PC-9 (cell line): ENCODE data around the gene PPP1R16B. TPM values are rescaled to one million over a fixed set of nuclear protein-coding genes. Genes with fewer than 3 reads are reported as not detected.

Experiments used
- BruUV-seq: library from RNA; stranded (reverse); fragments of 400-500 nt; replicated peaks from 2 replicates; lab custom pipeline; 2021; lab: Mats Ljungman, UMichigan
- CTCF ChIA-PET: fragments of 300-600 bp; sonication (Branson Sonifier 250); formaldehyde crosslinking; loops from one replicate; lab custom pipeline; 2022; ENCODE audit warnings: antibody characterized with exemption; lab: Charles Lee
- POLR2A ChIA-PET: fragments of 300-600 bp; sonication (Branson Sonifier 250); formaldehyde crosslinking; loops from one replicate; lab custom pipeline; 2022; ENCODE audit warnings: antibody characterized with exemption; ENCODE audit not compliant: unreplicated experiment; lab: Charles Lee
- DNase-seq, 2 experiments: peaks; one replicate each; pipeline versions ENCODE4 v3.0.0 to v3.0.0-alpha.2; 2015 to 2022; ENCODE audit warnings: mixed read lengths in 1 of 2
- H2AFZ ChIP-seq: fragments of 200-600 bp; sonication (generic); 2 replicates; pipeline ENCODE4 v1.8.1; 2017; ENCODE audit warnings: antibody characterized with exemption
- H3F3A ChIP-seq: fragments of 200-600 bp; sonication (generic); 2 replicates; pipeline ENCODE4 v1.8.1; 2017; ENCODE audit warnings: antibody characterized with exemption, mild to moderate bottlenecking, low read depth; ENCODE audit not compliant: insufficient read depth
- H3K27ac ChIP-seq: fragments of 200-600 bp; sonication (generic); 2 replicates; pipeline ENCODE4 v1.6.1; 2016; ENCODE audit warnings: mixed run types
- H3K27me3 ChIP-seq: fragments of 200-600 bp; sonication (generic); 2 replicates; pipeline ENCODE4 v1.6.1; 2016; ENCODE audit warnings: low read depth, mixed run types; ENCODE audit not compliant: insufficient read depth
- H3K36me3 ChIP-seq: fragments of 200-600 bp; sonication (generic); 2 replicates; pipeline ENCODE4 v1.6.1; 2016; ENCODE audit warnings: low read depth, mixed run types
- H3K4me1 ChIP-seq: fragments of 200-600 bp; sonication (generic); replicated peaks from 2 replicates; pipeline ENCODE4 v1.6.1; 2016; ENCODE audit warnings: mixed run types; ENCODE audit not compliant: insufficient read depth
- H3K4me2 ChIP-seq: fragments of 200-600 bp; sonication (generic); 2 replicates; pipeline ENCODE4 v1.6.1; 2017; ENCODE audit warnings: mixed run types
- H3K4me3 ChIP-seq: fragments of 200-600 bp; sonication (generic); 2 replicates; pipeline ENCODE4 v1.6.1; 2016; ENCODE audit warnings: mixed run types
- H3K79me2 ChIP-seq: fragments of 200-600 bp; sonication (generic); 2 replicates; pipeline ENCODE4 v1.6.1; 2017; ENCODE audit warnings: low read depth, mixed run types
- H3K9me2 ChIP-seq: fragments of 200-600 bp; sonication (generic); 2 replicates; pipeline ENCODE4 v1.8.1; 2017; ENCODE audit warnings: mild to moderate bottlenecking; ENCODE audit not compliant: insufficient read depth
- H3K9me3 ChIP-seq: fragments of 200-600 bp; sonication (generic); 2 replicates; pipeline ENCODE4 v1.8.1; 2016; ENCODE audit warnings: low read depth; ENCODE audit not compliant: insufficient read depth
- H4K20me1 ChIP-seq: fragments of 200-600 bp; sonication (generic); 2 replicates; pipeline ENCODE4 v1.8.1; 2017; ENCODE audit not compliant: insufficient read depth
- CTCF ChIP-seq: fragments of 200-600 bp; sonication (generic); conservative IDR thresholded peaks from 2 replicates; pipeline ENCODE4 v1.6.1; 2017; ENCODE audit warnings: mixed run types, antibody characterized with exemption, mild to moderate bottlenecking, moderate library complexity
- EZH2 ChIP-seq: fragments of 200-600 bp; sonication (generic); IDR thresholded peaks from 2 replicates; pipeline ENCODE4 v1.8.0; 2017; ENCODE audit warnings: antibody characterized with exemption, low read depth
- intact Hi-C: fragments of 100-400 bp; cut with micrococcal nuclease; formaldehyde crosslinking; loops from one replicate; pipeline ENCODE4 v1.10.0; 2022; ENCODE audit not compliant: unreplicated experiment
- total RNA-seq: library from RNA; stranded (reverse); gene quantifications from 2 replicates; pipeline ENCODE4 v1.2.3, GENCODE V29; 2021

Gene PPP1R16B
- total RNA-seq, 1 experiment from 2014 or later, result not detected

- H2AFZ ChIP-seq, result no peak overlapping the region
- no peaks in the 10 kb centered on the region for H3K36me3 ChIP-seq
- ChIA-PET POLR2A (no interaction called here), CTCF (interaction anchor here (1.5 kb wide), 1 partner anchor 20 kb away, joined by 4 read pairs; no protein-coding TSS in a partner anchor)
- no peaks in the 10 kb centered on the region for H4K20me1 ChIP-seq
- H3K9me2 ChIP-seq, result no peaks in the 10 kb centered on the region
- no peak for DNase-seq
- H3K27ac ChIP-seq, result no peak overlapping the region
- no peaks in the 10 kb centered on the region for H3K4me1 ChIP-seq
- no TSS peak for BruUV-seq
- H3F3A ChIP-seq, result no peaks in the 10 kb centered on the region
- no peak overlapping the region for H3K4me2 ChIP-seq
- peaks cover 31% of the 10 kb centered on the region for H3K27me3 ChIP-seq
- no peaks in the 10 kb centered on the region for H3K79me2 ChIP-seq
- no peaks in the 10 kb centered on the region for H3K9me3 ChIP-seq
- H3K4me3 ChIP-seq, result no peak overlapping the region
- TF ChIP-seq CTCF (no peak), EZH2 (no peak)
- intact Hi-C loops, result no loop called here
Measured at GRCh38 chr20:38840894-38841470, 35.5 kb downstream of the PPP1R16B start.

- Histone ChIP-seq H3K4me1 (no peaks in the 10 kb centered on the region), H3K4me3 (no peak overlapping the region), H2AFZ (no peak overlapping the region), H3K79me2 (no peaks in the 10 kb centered on the region), H3K4me2 (no peak overlapping the region), H3K36me3 (no peaks in the 10 kb centered on the region), H4K20me1 (no peaks in the 10 kb centered on the region), H3K27me3 (peaks cover 36% of the 10 kb centered on the region), H3K9me3 (no peaks in the 10 kb centered on the region), H3F3A (no peaks in the 10 kb centered on the region), H3K27ac (no peak overlapping the region), H3K9me2 (no peaks in the 10 kb centered on the region)
- TF ChIP-seq EZH2 (no peak), CTCF (no peak)
- intact Hi-C loops, result no loop called here
- POLR2A ChIA-PET, result no interaction called here
- CTCF ChIA-PET, result no interaction called here
- no TSS peak for BruUV-seq
- no peak for DNase-seq
Measured at GRCh38 chr20:38841570-38841969, 36.1 kb downstream of the PPP1R16B start.

GRCh38 chr20:38842026-38842425, 36.5 kb downstream of the PPP1R16B start:
- ChIA-PET POLR2A (no interaction called here), CTCF (no interaction called here)
- no peak for DNase-seq
- Histone ChIP-seq H3K4me3 (no peak overlapping the region), H4K20me1 (no peaks in the 10 kb centered on the region), H3K4me1 (no peaks in the 10 kb centered on the region), H3K4me2 (no peak overlapping the region), H3K27ac (no peak overlapping the region), H3K9me3 (no peaks in the 10 kb centered on the region), H2AFZ (no peak overlapping the region), H3K79me2 (no peaks in the 10 kb centered on the region), H3K27me3 (peaks cover 39% of the 10 kb centered on the region), H3K9me2 (no peaks in the 10 kb centered on the region), H3F3A (no peaks in the 10 kb centered on the region), H3K36me3 (no peaks in the 10 kb centered on the region)
- intact Hi-C loops, result no loop called here
- TF ChIP-seq EZH2 (no peak), CTCF (no peak)
- no TSS peak for BruUV-seq
